ENCODE measurements around the gene EGFLAM. TPM values are rescaled to one million over a fixed set of nuclear protein-coding genes. Genes with fewer than 3 reads are reported as not detected.

Gene EGFLAM
- total and polyA plus RNA-seq, 2 experiments from 2014 or later = 0.24 to 1.9 TPM

GRCh38 chr5:38441453-38442246 lies 183.3 kb downstream of the EGFLAM start:
- TF ChIP-seq CREB1 (CRISPR knock-in tag; IDR thresholded peaks at IDR 0.05; ENCODE audit: low read depth) (no peak), EZH2phosphoT487 (IDR thresholded peaks at IDR 0.05; ENCODE audit: unreplicated experiment) (no peak), REST (IDR thresholded peaks at IDR 0.05; ENCODE audit: unreplicated experiment) (no peak), CTCF (conservative IDR thresholded peaks at IDR 0.05; ENCODE audit: low read depth in 2 of 2) (peak; percentile 97), NANOG (IDR thresholded peaks at IDR 0.05; ENCODE audit: borderline replicate concordance) (0 out of 2 replicates have a peak, but pooled peaks have one; percentile 21)
- H3K4me1 ChIP-seq (ENCODE audit: insufficient read depth) = no peaks in the 10 kb centered on the region
- no peaks in the 10 kb centered on the region for H3K27me3 ChIP-seq (ENCODE audit: insufficient read depth)
- peak; percentile 97 for DNase-seq (ENCODE audit: low spot score)
- H2AFZ ChIP-seq = no peak overlapping the region
- peaks cover 3% of the 10 kb centered on the region; the same call in 2 of the 3 replicates for H3K4me1 Mint-ChIP-seq
- H3K4me3 ChIP-seq = no peak overlapping the region
- peak; percentile 99 for ATAC-seq
- no peaks in the 10 kb centered on the region for H3K36me3 ChIP-seq (ENCODE audit: insufficient read depth)
- H3K9me3 Mint-ChIP-seq = no peaks in the 10 kb centered on the region; the same call in 2 of the 3 replicates
- no peak overlapping the region for H3K27ac Mint-ChIP-seq
- no peaks in the 10 kb centered on the region for H3K9me2 ChIP-seq (ENCODE audit: insufficient read depth)
- no peaks in the 10 kb centered on the region for H4K20me1 ChIP-seq (replicated peaks; ENCODE audit: insufficient read depth)
- no peaks in the 10 kb centered on the region for H3K79me2 ChIP-seq (replicated peaks; ENCODE audit: insufficient read depth)
- H3K4me2 ChIP-seq = no peak overlapping the region
- no peak overlapping the region for H3K4me3 Mint-ChIP-seq
- H3K36me3 Mint-ChIP-seq (ENCODE audit: low read depth) = no peaks in the 10 kb centered on the region
- no peaks in the 10 kb centered on the region for H3K27me3 Mint-ChIP-seq (ENCODE audit: insufficient read depth, low read depth, poor library complexity)
- H3K27ac ChIP-seq (ENCODE audit: low read depth) = no peak overlapping the region
- H3F3A ChIP-seq (replicated peaks; ENCODE audit: low read depth) = no peaks in the 10 kb centered on the region

- no peak overlapping the region for H3K4me2 ChIP-seq
- H3K27me3 ChIP-seq (ENCODE audit: insufficient read depth) = no peaks in the 10 kb centered on the region
- no peak overlapping the region for H3K27ac ChIP-seq (ENCODE audit: low read depth)
- H2AFZ ChIP-seq = peak overlapping the region; percentile 43; the same call in 1 of the 2 replicates
- no peaks in the 10 kb centered on the region for H4K20me1 ChIP-seq (replicated peaks; ENCODE audit: insufficient read depth)
- H3K27me3 Mint-ChIP-seq (ENCODE audit: insufficient read depth, low read depth, poor library complexity) = no peaks in the 10 kb centered on the region
- H3K4me1 Mint-ChIP-seq = no peaks in the 10 kb centered on the region; the same call in 2 of the 3 replicates
- H3K9me3 Mint-ChIP-seq = no peaks in the 10 kb centered on the region; the same call in 2 of the 3 replicates
- no peak for DNase-seq (ENCODE audit: low spot score)
- no peaks in the 10 kb centered on the region for H3K36me3 Mint-ChIP-seq (ENCODE audit: low read depth)
- no peaks in the 10 kb centered on the region for H3F3A ChIP-seq (replicated peaks; ENCODE audit: low read depth)
- no peak overlapping the region for H3K4me3 ChIP-seq
- no peaks in the 10 kb centered on the region for H3K4me1 ChIP-seq (ENCODE audit: insufficient read depth)
- no peaks in the 10 kb centered on the region for H3K9me2 ChIP-seq (ENCODE audit: insufficient read depth)
- H3K79me2 ChIP-seq (replicated peaks; ENCODE audit: insufficient read depth) = no peaks in the 10 kb centered on the region
- H3K36me3 ChIP-seq (ENCODE audit: insufficient read depth) = no peaks in the 10 kb centered on the region
- no peak overlapping the region for H3K4me3 Mint-ChIP-seq
- no peak for ATAC-seq
- H3K27ac Mint-ChIP-seq = no peak overlapping the region
- no peak for TF ChIP-seq JUNB (IDR thresholded peaks at IDR 0.05; ENCODE audit: unreplicated experiment)
- no peak for TF ChIP-seq ZNF462 (CRISPR knock-in tag; IDR thresholded peaks at IDR 0.05)
- no peak for TF ChIP-seq EZH2 (IDR thresholded peaks at IDR 0.05; ENCODE audit: low read depth, unreplicated experiment)
- TF ChIP-seq EZH2phosphoT487 (IDR thresholded peaks at IDR 0.05; ENCODE audit: unreplicated experiment) = no peak
- no peak for TF ChIP-seq NANOG (IDR thresholded peaks at IDR 0.05; ENCODE audit: borderline replicate concordance)
- TF ChIP-seq CREB1 (CRISPR knock-in tag; IDR thresholded peaks at IDR 0.05; ENCODE audit: low read depth) = no peak
These were observed 183.9 kb downstream of the EGFLAM start for GRCh38 chr5:38442247-38442573.

Data from GM23338 (cell line).